Heart left ventricle (tissue), 16 donors: ENCODE data around the gene RUNX3. TPM values are rescaled to one million over a fixed set of nuclear protein-coding genes. Genes with fewer than 3 reads are reported as not detected.

Experiments used
- ATAC-seq, 4 donors: fragments of 200-7000 bp; cut with Tn5 transposase; one replicate each; pipeline ENCODE4 v1.9.1; 2020 to 2022; ENCODE audit warnings: moderate library complexity in 4 of 4, mild to moderate bottlenecking in 3 of 4, moderate number of reproducible peaks in 1 of 4
- DNase-seq, 5 donors: peaks; one replicate each; pipeline ENCODE4 v3.0.0-alpha.2; 2020
- H3K27ac ChIP-seq, 12 donors: fragments of 200-600 bp; sonication (generic) in 4 of 12; one replicate each; pipeline versions ENCODE4 v1.5.0 to v1.8.0; 2016 to 2022; ENCODE audit warnings: mild to moderate bottlenecking in 2 of 12
- H3K27me3 ChIP-seq, 9 donors: fragments of 200-600 bp; sonication (generic) in 2 of 9; one replicate each; pipeline versions ENCODE4 v1.5.1 to v1.8.0; 2016 to 2022; ENCODE audit warnings: mild to moderate bottlenecking in 3 of 9
- H3K36me3 ChIP-seq, 9 donors: fragments of 200-600 bp; sonication (generic) in 2 of 9; one replicate each; pipeline versions ENCODE4 v1.5.0 to v1.8.0; 2018 to 2022; ENCODE audit warnings: mild to moderate bottlenecking in 2 of 9
- H3K4me1 ChIP-seq, 12 donors: fragments of 200-600 bp; sonication (generic) in 4 of 12; one replicate each; pipeline versions ENCODE4 v1.5.0 to v1.8.0; 2016 to 2022; ENCODE audit warnings: mild to moderate bottlenecking in 3 of 12
- H3K4me3 ChIP-seq, 12 donors: fragments of 200-600 bp; sonication (generic) in 4 of 12; one replicate each; pipeline versions ENCODE4 v1.5.0 to v1.8.0; 2017 to 2022; ENCODE audit warnings: mild to moderate bottlenecking in 9 of 12, moderate library complexity in 4 of 12
- H3K9me3 ChIP-seq, 12 donors: fragments of 200-600 bp; sonication (generic) in 4 of 12; one replicate each; pipeline versions ENCODE4 v1.5.0 to v1.8.0; 2016 to 2022; ENCODE audit warnings: mild to moderate bottlenecking in 1 of 12
- POLR2A ChIP-seq, 2 donors: fragments of 450-650 bp; IDR thresholded peaks; one replicate each; pipeline ENCODE4 v1.6.1; 2017; ENCODE audit warnings: antibody characterized with exemption in 2 of 2, mild to moderate bottlenecking in 2 of 2, moderate library complexity in 2 of 2
- WGBS, 4 donors: extraction: QIAGEN DNeasy Blood & Tissue Kit in 2 of 4; methylation state at CpG; one replicate each; pipeline versions ENCODE4 v1.1.5 to v1.1.7; 2013 to 2018; 5-methylcytosine and 5-hydroxymethylcytosine counted together
- intact Hi-C, 10 donors: fragments of 100-400 bp; cut with DNase I; formaldehyde crosslinking; loops; one replicate each; pipeline versions ENCODE4 v1.11.1 to v1.14.2; 2022
- polyA plus RNA-seq, 2 donors: library from polyadenylated mRNA; stranded (reverse); fragments of 200-250 nt; gene quantifications; one replicate each; pipeline ENCODE4 v1.2.3, GENCODE V29; 2013
- total RNA-seq, 9 donors: library from RNA; depleted of rRNA in 2 of 9; stranded (reverse); fragments of >200 nt in 2 of 9; fragmentation: NEBNext Ultra II Directional in 3 of 9; extraction: Animal tissue kit (Norgen Biotek cat#: 25700) in 3 of 9; gene quantifications; one replicate each; pipeline versions ENCODE4 v1.1.0 to v1.2.4, GENCODE V29; 2016 to 2023
- TF ChIP-seq, protein P1 (sequence below), 12 donors: fragments of 200-600 bp; sonication (generic) in 4 of 12; IDR thresholded peaks; one replicate each; pipeline versions ENCODE4 v1.5.0 to v1.8.0; 2018 to 2022; ENCODE audit warnings: antibody characterized with exemption in 12 of 12, mild to moderate bottlenecking in 5 of 12
- donor health status: ischemic (EF 13 %, LVEDD 7.1; RV severe dilation, severe dysfunction).
- donor health status: healthy with polysubstance abuse.
- donor health status: DM: no; HTN: yes; CAD: no.
- donor health status: DM: no; HTN: no; CAD: no.
- donor health status: ischemic (EF 25% LVEDD 6.9; RV normal size, moderate dysfunction).
- donor health status: ischemic (EF 25% LVEDD 5.7; RV mildly dilated, moderate dysfunction).
- donor health status: healthy.
- donor health status: DM: yes; HTN: yes; CAD: no.
- donor health status: ischemic (EF 35%, LVEDD 5.7; RV mildly dilated, moderate dysfunction).
- donor health status: nonischemic (EF 11% LVEDD 7.7; RV severe dilation, severe dysfunction).
- donor health status: DM: yes; HTN: yes; CAD: no.
- donor health status: PGD.
- donor health status: ischemic (EF 29% LVEDD 5.4; RV normal size, mild dysfunction).
- donor health status: nonischemic (EF 23%, LVEDD 6.1; RV moderate dilation, normal function).

Gene RUNX3
- total and polyA plus RNA-seq, 11 donors, result 0.21 to 8.7 (median 0.38) TPM

- Histone ChIP-seq H3K4me1 (no peaks in the 10 kb centered on the region), H3K4me3 (no peak overlapping the region), H3K36me3 (no peaks in the 10 kb centered on the region), H3K9me3 (peaks cover 0 to 10% (median 0%) of the 10 kb centered on the region in 12 donors), H3K27ac (no peak overlapping the region), H3K27me3 (peaks cover 0 to 11% (median 0%) of the 10 kb centered on the region in 9 donors)
- intact Hi-C loops, result loop anchor here in 3 of 10 donors (5.0 kb wide), 2 partner anchors 43 to 48 kb away; no protein-coding TSS in a partner anchor
- TF ChIP-seq, protein P1, sequence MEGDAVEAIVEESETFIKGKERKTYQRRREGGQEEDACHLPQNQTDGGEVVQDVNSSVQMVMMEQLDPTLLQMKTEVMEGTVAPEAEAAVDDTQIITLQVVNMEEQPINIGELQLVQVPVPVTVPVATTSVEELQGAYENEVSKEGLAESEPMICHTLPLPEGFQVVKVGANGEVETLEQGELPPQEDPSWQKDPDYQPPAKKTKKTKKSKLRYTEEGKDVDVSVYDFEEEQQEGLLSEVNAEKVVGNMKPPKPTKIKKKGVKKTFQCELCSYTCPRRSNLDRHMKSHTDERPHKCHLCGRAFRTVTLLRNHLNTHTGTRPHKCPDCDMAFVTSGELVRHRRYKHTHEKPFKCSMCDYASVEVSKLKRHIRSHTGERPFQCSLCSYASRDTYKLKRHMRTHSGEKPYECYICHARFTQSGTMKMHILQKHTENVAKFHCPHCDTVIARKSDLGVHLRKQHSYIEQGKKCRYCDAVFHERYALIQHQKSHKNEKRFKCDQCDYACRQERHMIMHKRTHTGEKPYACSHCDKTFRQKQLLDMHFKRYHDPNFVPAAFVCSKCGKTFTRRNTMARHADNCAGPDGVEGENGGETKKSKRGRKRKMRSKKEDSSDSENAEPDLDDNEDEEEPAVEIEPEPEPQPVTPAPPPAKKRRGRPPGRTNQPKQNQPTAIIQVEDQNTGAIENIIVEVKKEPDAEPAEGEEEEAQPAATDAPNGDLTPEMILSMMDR (IDR thresholded peaks at IDR 0.05), result no peak
- no peak for TF ChIP-seq POLR2A (IDR thresholded peaks at IDR 0.05)
- WGBS, 4 donors, result 85 to 90% (median 87%) methylated on average over 4 of the region's 4 CpGs
- ATAC-seq (no peak), DNase-seq (peak in 1 of 5 donors; percentile 5)
These were observed 34.6 kb downstream of the RUNX3 start for GRCh38 chr1:24895511-24895910.

GRCh38 chr1:24894002-24894401, 36.1 kb downstream of the RUNX3 start:
- ATAC-seq (no peak), DNase-seq (peak in 1 of 5 donors; percentile 5)
- no peak overlapping the region for H3K27ac ChIP-seq
- H3K4me1 ChIP-seq, result no peaks in the 10 kb centered on the region
- H3K36me3 ChIP-seq, result no peaks in the 10 kb centered on the region
- H3K9me3 ChIP-seq, result peaks cover 0 to 13% (median 0%) of the 10 kb centered on the region in 12 donors
- WGBS, 4 donors, result 76 to 90% (median 82%) methylated on average over 8 of the region's 8 CpGs
- peaks cover 0 to 9% (median 0%) of the 10 kb centered on the region in 9 donors for H3K27me3 ChIP-seq
- TF ChIP-seq, protein P1 (IDR thresholded peaks at IDR 0.05), result no peak
- TF ChIP-seq POLR2A (IDR thresholded peaks at IDR 0.05), result no peak
- no peak overlapping the region for H3K4me3 ChIP-seq
- intact Hi-C loops, result no loop called here

DNA sequence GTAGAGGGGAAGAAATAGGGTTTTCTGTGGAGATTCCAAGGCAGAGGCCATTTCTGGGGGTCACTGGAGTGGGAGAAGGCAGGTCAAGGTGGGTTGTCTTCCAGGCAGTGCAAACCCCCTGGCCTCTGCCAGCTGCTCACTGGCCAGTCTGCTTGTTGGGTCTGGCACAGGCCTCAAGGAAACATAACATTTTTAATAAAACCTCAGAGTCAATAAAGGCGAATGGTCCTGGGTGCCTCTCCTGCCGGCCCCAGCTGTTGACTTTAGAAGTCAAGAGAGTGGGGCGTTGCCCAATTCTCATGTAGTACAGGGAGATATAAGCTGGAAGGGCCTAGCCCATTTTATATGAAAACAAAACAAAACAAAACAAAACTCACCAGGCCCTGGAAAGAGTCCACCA, 36.6 kb downstream of the RUNX3 start:
- no peak overlapping the region for H3K4me3 ChIP-seq
- 86 to 88% (median 87%) methylated on average over 3 of the region's 3 CpGs for WGBS, 4 donors
- intact Hi-C loops, result no loop called here

More for the DNA sequence above, 36.6 kb downstream of the RUNX3 start:
- no peak for ATAC-seq
- peaks cover 0 to 11% (median 0%) of the 10 kb centered on the region in 9 donors for H3K27me3 ChIP-seq
- H3K27ac ChIP-seq, result no peak overlapping the region
- H3K36me3 ChIP-seq, result no peaks in the 10 kb centered on the region
- TF ChIP-seq, protein P1 (IDR thresholded peaks at IDR 0.05), result no peak
- TF ChIP-seq POLR2A (IDR thresholded peaks at IDR 0.05), result no peak
- peaks cover 0 to 13% (median 0%) of the 10 kb centered on the region in 12 donors for H3K9me3 ChIP-seq
- no peaks in the 10 kb centered on the region for H3K4me1 ChIP-seq
- DNase-seq, result peak in 1 of 5 donors; percentile 2
